Neural crest cell (in vitro differentiated cells): ENCODE results near the gene INTS11. TPM values are rescaled to one million over a fixed set of nuclear protein-coding genes. Genes with fewer than 3 reads are reported as not detected.

ENCODE experiments used
- DNase-seq: peaks from one replicate; pipeline ENCODE4 v3.0.0; 2021; ENCODE audit warnings: low read depth, mixed read lengths, low spot score
- H3K27ac Mint-ChIP-seq: one replicate; pipeline ENCODE4 v1.8.0; 2021; ENCODE audit warnings: mild to moderate bottlenecking, mixed read lengths; ENCODE audit not compliant: unreplicated experiment
- H3K27me3 Mint-ChIP-seq: 2 replicates; pipeline ENCODE4 v1.8.0; 2021; ENCODE audit warnings: low read depth, mild to moderate bottlenecking, mixed read lengths
- H3K36me3 Mint-ChIP-seq: 2 replicates; pipeline ENCODE4 v1.8.0; 2021; ENCODE audit warnings: low read depth, mild to moderate bottlenecking, mixed read lengths
- H3K4me1 Mint-ChIP-seq: 2 replicates; pipeline ENCODE4 v1.8.0; 2021; ENCODE audit warnings: mixed read lengths
- H3K4me3 Mint-ChIP-seq: one replicate; pipeline ENCODE4 v1.8.0; 2021; ENCODE audit warnings: mild to moderate bottlenecking, mixed read lengths
- H3K9me3 Mint-ChIP-seq: 2 replicates; pipeline ENCODE4 v1.8.0; 2021; ENCODE audit warnings: mixed read lengths
- total RNA-seq: library from RNA; stranded (reverse); gene quantifications from 2 replicates; pipeline ENCODE4 v1.2.1, GENCODE V29; 2021
- TF ChIP-seq, protein P1 (sequence below): fragments of 200-600 bp; sonication (generic); conservative IDR thresholded peaks from 2 replicates; pipeline ENCODE4 v1.5.0; 2021; ENCODE audit warnings: antibody characterized with exemption, mild to moderate bottlenecking

INTS11 gene
- total RNA-seq, 1 donor from 2014 or later: 160 TPM

DNA sequence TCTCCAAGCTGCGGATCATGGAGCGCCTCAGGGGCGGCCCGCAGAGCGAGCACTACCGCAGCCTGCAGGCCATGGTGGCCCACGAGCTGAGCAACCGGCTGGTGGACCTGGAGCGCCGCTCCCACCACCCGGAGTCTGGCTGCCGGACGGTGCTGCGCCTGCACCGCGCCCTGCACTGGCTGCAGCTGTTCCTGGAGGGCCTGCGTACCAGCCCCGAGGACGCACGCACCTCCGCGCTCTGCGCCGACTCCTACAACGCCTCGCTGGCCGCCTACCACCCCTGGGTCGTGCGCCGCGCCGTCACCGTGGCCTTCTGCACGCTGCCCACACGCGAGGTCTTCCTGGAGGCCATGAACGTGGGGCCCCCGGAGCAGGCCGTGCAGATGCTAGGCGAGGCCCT, 2.8 kb upstream of the INTS11 start:
- Mint-ChIP-seq H3K36me3 (peaks cover 2% of the 10 kb centered on the region), H3K9me3 (no peaks in the 10 kb centered on the region), H3K27me3 (no peaks in the 10 kb centered on the region), H3K4me3 (no peak overlapping the region), H3K27ac (no peak overlapping the region), H3K4me1 (peaks cover 12% of the 10 kb centered on the region)
- TF ChIP-seq, protein P1, sequence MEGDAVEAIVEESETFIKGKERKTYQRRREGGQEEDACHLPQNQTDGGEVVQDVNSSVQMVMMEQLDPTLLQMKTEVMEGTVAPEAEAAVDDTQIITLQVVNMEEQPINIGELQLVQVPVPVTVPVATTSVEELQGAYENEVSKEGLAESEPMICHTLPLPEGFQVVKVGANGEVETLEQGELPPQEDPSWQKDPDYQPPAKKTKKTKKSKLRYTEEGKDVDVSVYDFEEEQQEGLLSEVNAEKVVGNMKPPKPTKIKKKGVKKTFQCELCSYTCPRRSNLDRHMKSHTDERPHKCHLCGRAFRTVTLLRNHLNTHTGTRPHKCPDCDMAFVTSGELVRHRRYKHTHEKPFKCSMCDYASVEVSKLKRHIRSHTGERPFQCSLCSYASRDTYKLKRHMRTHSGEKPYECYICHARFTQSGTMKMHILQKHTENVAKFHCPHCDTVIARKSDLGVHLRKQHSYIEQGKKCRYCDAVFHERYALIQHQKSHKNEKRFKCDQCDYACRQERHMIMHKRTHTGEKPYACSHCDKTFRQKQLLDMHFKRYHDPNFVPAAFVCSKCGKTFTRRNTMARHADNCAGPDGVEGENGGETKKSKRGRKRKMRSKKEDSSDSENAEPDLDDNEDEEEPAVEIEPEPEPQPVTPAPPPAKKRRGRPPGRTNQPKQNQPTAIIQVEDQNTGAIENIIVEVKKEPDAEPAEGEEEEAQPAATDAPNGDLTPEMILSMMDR: no peak
- DNase-seq: no peak

DNA sequence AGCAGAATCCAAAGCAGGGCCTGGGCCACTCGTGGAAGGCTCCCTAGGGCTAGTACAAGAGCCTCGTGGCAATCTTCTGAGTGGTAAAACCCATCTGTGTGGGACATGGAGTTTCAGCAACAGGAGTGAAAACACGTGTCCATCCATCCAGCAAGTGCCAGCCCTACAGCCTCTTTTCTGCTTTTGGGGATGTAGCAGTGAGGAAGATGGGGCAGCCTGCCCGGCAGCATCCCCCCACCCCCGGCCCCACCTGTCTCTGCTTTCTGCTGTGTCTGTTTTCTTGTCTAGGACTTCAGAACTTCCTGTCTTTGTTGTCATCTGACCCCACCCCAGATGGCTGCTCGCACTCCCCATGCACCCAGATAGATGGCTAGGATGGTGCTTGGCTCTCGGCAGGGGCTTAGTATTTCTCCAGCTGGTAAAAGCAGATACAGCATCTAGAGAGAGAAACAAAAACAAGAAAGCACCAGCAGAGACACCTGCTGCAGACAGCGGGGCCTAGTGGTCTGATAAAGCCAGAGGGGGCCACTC, 1.7 kb upstream of the INTS11 start:
- TF ChIP-seq, protein P1: no peak
- H3K4me3 Mint-ChIP-seq: peak overlapping the region; percentile 70
- H3K27ac Mint-ChIP-seq: no peak overlapping the region
- peaks cover 2% of the 10 kb centered on the region for H3K36me3 Mint-ChIP-seq
- H3K4me1 Mint-ChIP-seq: peaks cover 15% of the 10 kb centered on the region
- H3K27me3 Mint-ChIP-seq: no peaks in the 10 kb centered on the region
- H3K9me3 Mint-ChIP-seq: no peaks in the 10 kb centered on the region
- no peak for DNase-seq

DNA sequence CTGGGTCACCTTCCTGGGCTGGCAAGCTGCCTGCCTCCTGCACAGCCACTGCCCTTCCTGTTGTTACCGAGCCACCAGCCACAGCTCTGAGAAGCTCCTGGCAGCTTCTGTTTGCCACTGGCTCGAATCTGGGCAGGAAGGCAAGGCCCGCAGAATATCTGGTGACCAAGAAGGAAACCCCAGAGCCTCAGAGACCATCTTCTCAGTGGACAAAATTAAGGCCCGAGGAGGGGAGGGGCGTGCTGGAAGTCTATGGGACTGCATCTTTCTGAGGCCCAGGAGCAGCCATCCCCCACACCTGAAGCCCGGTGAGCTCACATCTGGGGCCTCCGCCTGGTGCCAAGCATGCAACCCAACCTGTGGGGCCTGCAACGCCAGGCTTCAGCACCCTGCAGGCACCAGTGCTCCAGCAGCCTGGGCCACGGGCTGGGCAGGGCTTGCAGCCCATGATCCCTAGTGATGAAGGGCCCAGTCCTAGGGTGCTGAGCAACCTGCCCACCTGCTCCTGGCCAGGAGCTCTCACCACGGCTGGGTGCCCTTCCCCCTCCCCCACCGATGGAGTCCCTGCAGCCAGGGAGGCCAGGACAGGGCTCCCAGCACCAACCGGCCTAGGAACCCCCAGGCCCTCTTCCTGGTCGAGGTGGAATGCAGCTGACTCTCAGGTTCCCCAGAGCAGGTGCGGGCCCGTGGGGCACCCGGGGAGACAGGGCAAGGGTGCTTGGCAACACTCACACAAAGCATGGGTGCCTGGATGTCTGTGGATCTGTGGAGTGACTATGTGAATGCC, 1.0 kb upstream of the INTS11 start:
- TF ChIP-seq, protein P1: no peak
- Mint-ChIP-seq H3K9me3 (no peaks in the 10 kb centered on the region), H3K27ac (no peak overlapping the region), H3K4me1 (peaks cover 15% of the 10 kb centered on the region), H3K27me3 (no peaks in the 10 kb centered on the region), H3K36me3 (peaks cover 2% of the 10 kb centered on the region), H3K4me3 (peak overlapping the region; percentile 78)
- no peak for DNase-seq

DNA sequence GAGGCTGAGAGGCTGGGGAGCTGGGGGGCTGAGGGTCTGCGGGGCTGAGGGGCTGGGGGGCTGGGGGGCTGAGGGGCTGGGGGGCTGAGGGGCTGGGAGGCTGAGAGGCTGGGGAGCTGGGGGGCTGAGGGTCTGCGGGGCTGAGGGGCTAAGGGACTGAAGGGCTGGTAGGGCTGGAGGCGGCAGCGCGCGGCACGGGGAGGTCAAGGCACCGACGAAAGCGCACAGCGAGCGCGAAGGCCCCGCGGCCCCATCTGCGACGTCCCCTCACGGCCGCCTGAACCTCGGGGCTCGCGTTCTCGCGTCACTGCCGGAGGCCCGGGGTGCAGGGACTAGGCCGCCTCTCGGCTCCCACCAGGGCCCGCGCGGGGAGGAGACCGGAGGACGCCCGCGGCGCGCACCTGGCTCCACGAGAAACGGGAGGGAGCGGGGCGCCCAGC, 356 bp downstream of the INTS11 start:
- DNase-seq: no peak
- TF ChIP-seq, protein P1: no peak
- H3K27ac Mint-ChIP-seq: no peak overlapping the region
- peak overlapping the region; percentile 88 for H3K4me3 Mint-ChIP-seq
- H3K9me3 Mint-ChIP-seq: no peaks in the 10 kb centered on the region
- H3K27me3 Mint-ChIP-seq: no peaks in the 10 kb centered on the region
- H3K36me3 Mint-ChIP-seq: no peaks in the 10 kb centered on the region
- H3K4me1 Mint-ChIP-seq: peaks cover 14% of the 10 kb centered on the region

- TF ChIP-seq, protein P1: no peak
- Mint-ChIP-seq H3K36me3 (no peaks in the 10 kb centered on the region), H3K27ac (no peak overlapping the region), H3K27me3 (no peaks in the 10 kb centered on the region), H3K9me3 (no peaks in the 10 kb centered on the region), H3K4me3 (peak overlapping the region; percentile 87), H3K4me1 (peaks cover 14% of the 10 kb centered on the region)
- no peak for DNase-seq
Observed at GRCh38 chr1:1322952-1323351, 1.5 kb downstream of the INTS11 start.
